ENCODE data around the gene GAS7.

DNA sequence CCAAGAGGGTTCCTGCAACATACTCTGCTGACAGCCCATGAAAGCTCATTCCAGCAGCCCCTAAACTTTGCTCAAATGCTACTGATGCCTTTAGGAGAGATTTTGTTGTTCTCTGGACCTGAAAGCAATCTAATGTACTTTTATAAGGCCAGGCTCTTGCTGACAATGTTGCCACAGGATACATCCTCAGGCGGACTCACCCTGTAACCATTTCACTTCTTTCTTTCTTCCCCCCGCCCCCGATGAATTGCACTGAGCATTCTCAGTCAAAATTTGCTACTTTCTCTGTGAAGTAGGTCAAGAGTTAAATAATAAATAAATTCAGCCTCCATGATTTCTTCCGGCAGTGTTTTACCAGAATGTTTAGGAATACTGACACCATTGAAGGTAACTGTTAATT, 1.5 kb downstream of the GAS7 start:
- TF ChIP-seq ELF4 (IDR thresholded peaks at IDR 0.05) (no peak), BHLHE40 (IDR thresholded peaks at IDR 0.05; ENCODE audit: borderline replicate concordance) (no peak), TARDBP (IDR thresholded peaks at IDR 0.05) (no peak), L3MBTL2 (conservative IDR thresholded peaks at IDR 0.05) (no peak), FOXK2 (IDR thresholded peaks at IDR 0.05) (no peak), ARNT (IDR thresholded peaks at IDR 0.05) (no peak), LEF1 (IDR thresholded peaks at IDR 0.05; ENCODE audit: borderline replicate concordance) (no peak), FOXA1 (IDR thresholded peaks at IDR 0.05) (no peak), ZNF384 (IDR thresholded peaks at IDR 0.05) (no peak), SP1 (IDR thresholded peaks at IDR 0.05) (no peak)
